Neural cell (in vitro differentiated cells): ENCODE measurements around the gene DDX41. TPM values are rescaled to one million over a fixed set of nuclear protein-coding genes. Genes with fewer than 3 reads are reported as not detected.

ENCODE experiments used
- H2AFZ ChIP-seq: fragments of 200-600, 300-800 bp; sonication (generic), shearing (Covaris generic); 2 replicates; pipeline ENCODE4 v1.6.0; 2014; ENCODE audit warnings: low read depth, mild to moderate bottlenecking, antibody characterized with exemption, low read length, moderate library complexity
- H3F3A ChIP-seq: fragments of 200-600 bp; shearing (Covaris generic); 2 replicates; pipeline ENCODE4 v1.6.1; 2016; ENCODE audit warnings: mild to moderate bottlenecking, moderate library complexity, mixed read lengths, antibody characterized with exemption, low read length; ENCODE audit not compliant: insufficient read depth, poor library complexity, severe bottlenecking
- H3K27ac ChIP-seq: fragments of 200-600, 300-800 bp; sonication (generic), shearing (Covaris generic); 2 replicates; pipeline ENCODE4 v1.5.1; 2014; ENCODE audit warnings: mild to moderate bottlenecking, low read length, moderate library complexity
- H3K27me3 ChIP-seq: fragments of 300-800, 200-600 bp; sonication (generic), shearing (Covaris generic); 2 replicates; pipeline ENCODE4 v1.6.0; 2014; ENCODE audit warnings: mild to moderate bottlenecking, low read depth, low read length, moderate library complexity; ENCODE audit not compliant: insufficient read depth
- H3K36me3 ChIP-seq: fragments of 300-800, 200-600 bp; sonication (generic), shearing (Covaris generic); 2 replicates; pipeline ENCODE4 v1.5.1; 2014; ENCODE audit warnings: mild to moderate bottlenecking, antibody characterized with exemption, low read length, moderate library complexity; ENCODE audit not compliant: insufficient read depth
- H3K4me2 ChIP-seq: fragments of 300-800, 200-600 bp; sonication (generic), shearing (Covaris generic); 2 replicates; pipeline ENCODE4 v1.6.0; 2014; ENCODE audit warnings: mild to moderate bottlenecking, low read length
- H3K4me3 ChIP-seq: fragments of 300-800, 200-600 bp; sonication (generic), shearing (Covaris generic); 2 replicates; pipeline ENCODE4 v1.5.1; 2014; ENCODE audit warnings: mild to moderate bottlenecking, low read length, moderate library complexity
- H3K79me2 ChIP-seq: fragments of 200-600 bp; shearing (Covaris generic); replicated peaks from 2 replicates; pipeline ENCODE4 v1.6.0; 2014; ENCODE audit warnings: mild to moderate bottlenecking, low read length, moderate library complexity; ENCODE audit not compliant: insufficient read depth
- H3K9ac ChIP-seq: fragments of 300-800, 200-600 bp; sonication (generic), shearing (Covaris generic); 2 replicates; pipeline ENCODE4 v1.6.1; 2016; ENCODE audit warnings: mild to moderate bottlenecking, low read length, mixed read lengths
- H3K9me2 ChIP-seq: fragments of 200-600 bp; shearing (Covaris generic); 2 replicates; pipeline ENCODE4 v1.6.1; 2016; ENCODE audit warnings: mild to moderate bottlenecking, low read length, mixed read lengths; ENCODE audit not compliant: insufficient read depth
- H3K9me3 ChIP-seq: fragments of 200-600, 300-800 bp; sonication (generic), shearing (Covaris generic); 2 replicates; pipeline ENCODE4 v1.6.1; 2016; ENCODE audit warnings: mild to moderate bottlenecking, mixed run types, low read length, moderate library complexity, mixed read lengths
- H4K20me1 ChIP-seq: fragments of 200-600 bp; shearing (Covaris generic); 2 replicates; pipeline ENCODE4 v1.6.1; 2016; ENCODE audit warnings: mild to moderate bottlenecking, mixed run types; ENCODE audit not compliant: insufficient read depth
- EP300 ChIP-seq: fragments of 450-650 bp; conservative IDR thresholded peaks from 2 replicates; pipeline ENCODE4 v1.6.1; 2014; ENCODE audit warnings: antibody characterized with exemption, mild to moderate bottlenecking, moderate library complexity; ENCODE audit not compliant: poor library complexity, severe bottlenecking
- EZH2 ChIP-seq: fragments of 200-600, 300-800 bp; shearing (Covaris generic), sonication (generic); IDR thresholded peaks from 2 replicates; pipeline ENCODE4 v1.6.1; 2014; ENCODE audit warnings: antibody characterized with exemption, low read length, borderline replicate concordance, mild to moderate bottlenecking; ENCODE audit not compliant: insufficient read depth, poor library complexity, severe bottlenecking
- MXI1 ChIP-seq: fragments of 450-650 bp; conservative IDR thresholded peaks from 2 replicates; pipeline ENCODE4 v1.6.1; 2014; ENCODE audit warnings: antibody characterized with exemption, mild to moderate bottlenecking; ENCODE audit not compliant: poor library complexity, severe bottlenecking
- POLR2AphosphoS5 ChIP-seq: IDR thresholded peaks from 2 replicates; pipeline ENCODE4 v1.6.1; 2012
- RAD21 ChIP-seq: fragments of 450-650 bp; conservative IDR thresholded peaks from 2 replicates; pipeline ENCODE4 v1.6.1; 2014; ENCODE audit warnings: antibody characterized with exemption, mild to moderate bottlenecking, moderate library complexity
- SMC3 ChIP-seq: fragments of 450-650 bp; conservative IDR thresholded peaks from 2 replicates; pipeline ENCODE4 v1.6.1; 2014; ENCODE audit warnings: antibody characterized with exemption, mild to moderate bottlenecking, moderate library complexity; ENCODE audit not compliant: poor library complexity
- TAF1 ChIP-seq: IDR thresholded peaks from 2 replicates; pipeline ENCODE4 v1.6.1; 2012; ENCODE audit warnings: low read depth
- polyA plus RNA-seq: library from polyadenylated mRNA; depleted of rRNA; stranded (reverse); fragments of >200 nt; gene quantifications from 2 replicates; pipeline ENCODE4 v1.2.3, GENCODE V29; 2014
- TF ChIP-seq, protein P1 (sequence below): fragments of 450-650 bp; IDR thresholded peaks from 2 replicates; pipeline ENCODE4 v1.5.1; 2014; ENCODE audit warnings: antibody characterized with exemption, mild to moderate bottlenecking, moderate library complexity; ENCODE audit not compliant: poor library complexity, severe bottlenecking
- TF ChIP-seq, protein P2 (sequence below): IDR thresholded peaks from 2 replicates; pipeline ENCODE4 v1.6.1; 2012; ENCODE audit warnings: borderline replicate concordance

The DDX41 gene
- polyA plus RNA-seq, 1 donor from 2014 or later, result 113 TPM

DNA sequence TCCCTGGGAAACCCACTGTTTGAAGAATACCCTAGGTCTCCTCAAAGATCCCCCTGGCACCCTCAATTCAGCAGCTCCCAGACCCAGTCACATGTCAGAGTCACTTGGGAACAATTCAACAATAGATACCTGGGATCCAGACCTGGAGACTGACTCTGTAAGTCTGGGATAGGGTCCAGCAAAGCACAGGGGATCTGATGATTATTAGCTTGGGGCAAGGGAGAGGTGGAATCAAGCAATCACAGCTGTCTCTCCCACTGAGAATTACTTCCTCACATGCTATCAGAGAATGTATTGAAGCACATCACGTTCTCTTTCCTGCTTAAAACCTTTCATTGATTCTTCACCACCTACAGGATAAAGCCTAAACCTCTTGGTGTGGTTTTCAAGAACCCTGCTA is 31.7 kb upstream of the DDX41 start:
- H3K4me2 ChIP-seq, result no peak overlapping the region
- TF ChIP-seq RAD21, result no peak
- TF ChIP-seq POLR2AphosphoS5, result no peak
- no peak for TF ChIP-seq SMC3
- H3F3A ChIP-seq, result no peaks in the 10 kb centered on the region
- no peaks in the 10 kb centered on the region for H3K9me2 ChIP-seq
- H4K20me1 ChIP-seq, result peaks cover 14% of the 10 kb centered on the region
- peaks cover 5% of the 10 kb centered on the region for H3K36me3 ChIP-seq
- no peak overlapping the region for H3K27ac ChIP-seq
- H3K4me3 ChIP-seq, result no peak overlapping the region
- no peaks in the 10 kb centered on the region for H3K27me3 ChIP-seq
- peaks cover 62% of the 10 kb centered on the region for H3K79me2 ChIP-seq
- H3K9me3 ChIP-seq, result no peaks in the 10 kb centered on the region
- H2AFZ ChIP-seq, result no peak overlapping the region
- H3K9ac ChIP-seq, result no peak overlapping the region

DNA sequence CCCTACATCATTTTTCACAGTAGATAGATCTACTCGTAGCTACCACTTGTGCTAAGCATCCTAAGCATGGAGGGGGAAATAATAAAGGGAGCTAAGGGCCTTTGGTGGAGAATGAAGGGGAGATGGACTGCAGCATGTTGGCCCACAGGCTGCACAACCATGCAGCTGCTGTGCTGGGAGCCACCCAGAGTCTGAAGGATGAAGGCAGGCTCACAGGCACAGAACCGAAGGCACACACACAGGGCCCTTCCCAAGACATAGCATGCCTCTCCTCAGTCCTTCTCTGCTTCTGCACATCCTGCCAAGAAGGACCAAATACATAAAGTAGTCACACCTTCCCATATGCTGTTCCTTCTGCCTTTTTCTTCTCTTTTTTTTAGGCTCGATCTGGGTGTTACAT is 31.0 kb upstream of the DDX41 start:
- Histone ChIP-seq H3K79me2 (peaks cover 54% of the 10 kb centered on the region), H3K9me2 (no peaks in the 10 kb centered on the region), H3K4me2 (no peak overlapping the region), H3K36me3 (peaks cover 8% of the 10 kb centered on the region), H3K27me3 (no peaks in the 10 kb centered on the region), H2AFZ (no peak overlapping the region), H3K9me3 (no peaks in the 10 kb centered on the region), H3K27ac (no peak overlapping the region), H3K9ac (no peak overlapping the region), H3K4me3 (no peak overlapping the region), H4K20me1 (peaks cover 7% of the 10 kb centered on the region), H3F3A (no peaks in the 10 kb centered on the region)
- no peak for TF ChIP-seq RAD21
- TF ChIP-seq MXI1, result no peak
- TF ChIP-seq SMC3, result no peak
- TF ChIP-seq TAF1, result no peak
- no peak for TF ChIP-seq EZH2
- no peak for TF ChIP-seq EP300
- TF ChIP-seq POLR2AphosphoS5, result no peak
- TF ChIP-seq, protein P1, sequence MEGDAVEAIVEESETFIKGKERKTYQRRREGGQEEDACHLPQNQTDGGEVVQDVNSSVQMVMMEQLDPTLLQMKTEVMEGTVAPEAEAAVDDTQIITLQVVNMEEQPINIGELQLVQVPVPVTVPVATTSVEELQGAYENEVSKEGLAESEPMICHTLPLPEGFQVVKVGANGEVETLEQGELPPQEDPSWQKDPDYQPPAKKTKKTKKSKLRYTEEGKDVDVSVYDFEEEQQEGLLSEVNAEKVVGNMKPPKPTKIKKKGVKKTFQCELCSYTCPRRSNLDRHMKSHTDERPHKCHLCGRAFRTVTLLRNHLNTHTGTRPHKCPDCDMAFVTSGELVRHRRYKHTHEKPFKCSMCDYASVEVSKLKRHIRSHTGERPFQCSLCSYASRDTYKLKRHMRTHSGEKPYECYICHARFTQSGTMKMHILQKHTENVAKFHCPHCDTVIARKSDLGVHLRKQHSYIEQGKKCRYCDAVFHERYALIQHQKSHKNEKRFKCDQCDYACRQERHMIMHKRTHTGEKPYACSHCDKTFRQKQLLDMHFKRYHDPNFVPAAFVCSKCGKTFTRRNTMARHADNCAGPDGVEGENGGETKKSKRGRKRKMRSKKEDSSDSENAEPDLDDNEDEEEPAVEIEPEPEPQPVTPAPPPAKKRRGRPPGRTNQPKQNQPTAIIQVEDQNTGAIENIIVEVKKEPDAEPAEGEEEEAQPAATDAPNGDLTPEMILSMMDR, result no peak
- TF ChIP-seq, protein P2, sequence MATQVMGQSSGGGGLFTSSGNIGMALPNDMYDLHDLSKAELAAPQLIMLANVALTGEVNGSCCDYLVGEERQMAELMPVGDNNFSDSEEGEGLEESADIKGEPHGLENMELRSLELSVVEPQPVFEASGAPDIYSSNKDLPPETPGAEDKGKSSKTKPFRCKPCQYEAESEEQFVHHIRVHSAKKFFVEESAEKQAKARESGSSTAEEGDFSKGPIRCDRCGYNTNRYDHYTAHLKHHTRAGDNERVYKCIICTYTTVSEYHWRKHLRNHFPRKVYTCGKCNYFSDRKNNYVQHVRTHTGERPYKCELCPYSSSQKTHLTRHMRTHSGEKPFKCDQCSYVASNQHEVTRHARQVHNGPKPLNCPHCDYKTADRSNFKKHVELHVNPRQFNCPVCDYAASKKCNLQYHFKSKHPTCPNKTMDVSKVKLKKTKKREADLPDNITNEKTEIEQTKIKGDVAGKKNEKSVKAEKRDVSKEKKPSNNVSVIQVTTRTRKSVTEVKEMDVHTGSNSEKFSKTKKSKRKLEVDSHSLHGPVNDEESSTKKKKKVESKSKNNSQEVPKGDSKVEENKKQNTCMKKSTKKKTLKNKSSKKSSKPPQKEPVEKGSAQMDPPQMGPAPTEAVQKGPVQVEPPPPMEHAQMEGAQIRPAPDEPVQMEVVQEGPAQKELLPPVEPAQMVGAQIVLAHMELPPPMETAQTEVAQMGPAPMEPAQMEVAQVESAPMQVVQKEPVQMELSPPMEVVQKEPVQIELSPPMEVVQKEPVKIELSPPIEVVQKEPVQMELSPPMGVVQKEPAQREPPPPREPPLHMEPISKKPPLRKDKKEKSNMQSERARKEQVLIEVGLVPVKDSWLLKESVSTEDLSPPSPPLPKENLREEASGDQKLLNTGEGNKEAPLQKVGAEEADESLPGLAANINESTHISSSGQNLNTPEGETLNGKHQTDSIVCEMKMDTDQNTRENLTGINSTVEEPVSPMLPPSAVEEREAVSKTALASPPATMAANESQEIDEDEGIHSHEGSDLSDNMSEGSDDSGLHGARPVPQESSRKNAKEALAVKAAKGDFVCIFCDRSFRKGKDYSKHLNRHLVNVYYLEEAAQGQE, result no peak

DNA sequence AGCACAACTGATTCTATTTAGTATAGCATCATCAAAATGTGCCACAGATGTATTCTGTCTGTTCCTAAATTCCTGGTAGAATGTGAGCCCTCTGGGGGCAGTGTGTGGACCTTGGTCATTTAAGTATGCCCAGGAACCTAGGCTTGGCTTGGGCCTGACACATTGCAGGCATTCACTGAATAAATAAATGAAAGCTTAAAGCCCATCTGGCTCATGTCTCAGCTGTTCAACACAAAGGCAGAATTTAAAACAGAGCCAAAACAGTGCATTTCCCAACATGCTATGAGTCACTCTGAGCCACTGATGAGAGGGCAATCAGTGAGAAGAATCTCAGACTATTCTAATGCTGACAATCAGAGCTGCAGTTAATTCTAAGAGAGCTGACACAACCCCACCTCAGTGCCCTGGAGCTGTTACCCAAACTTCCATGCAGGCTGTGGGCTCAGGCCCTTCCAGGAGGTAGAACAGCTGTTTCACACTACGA is 29.5 kb upstream of the DDX41 start:
- H3K9me3 ChIP-seq, result no peaks in the 10 kb centered on the region
- H3K4me3 ChIP-seq, result no peak overlapping the region
- no peak overlapping the region for H2AFZ ChIP-seq
- H3K9ac ChIP-seq, result no peak overlapping the region
- H3K79me2 ChIP-seq, result peaks cover 45% of the 10 kb centered on the region
- H4K20me1 ChIP-seq, result peaks cover 3% of the 10 kb centered on the region
- H3K27ac ChIP-seq, result no peak overlapping the region
- TF ChIP-seq MXI1, result no peak
- TF ChIP-seq EP300, result no peak
- no peak for TF ChIP-seq RAD21
- no peak for TF ChIP-seq TAF1
- TF ChIP-seq, protein P1, result no peak
- TF ChIP-seq SMC3, result no peak
- no peak for TF ChIP-seq EZH2
- no peak for TF ChIP-seq POLR2AphosphoS5
- TF ChIP-seq, protein P2, result no peak
- no peaks in the 10 kb centered on the region for H3K27me3 ChIP-seq
- peaks cover 17% of the 10 kb centered on the region for H3K36me3 ChIP-seq
- no peak overlapping the region for H3K4me2 ChIP-seq
- no peaks in the 10 kb centered on the region for H3K9me2 ChIP-seq
- no peaks in the 10 kb centered on the region for H3F3A ChIP-seq
